Fibroblast of peridontal ligament (primary cell): ENCODE measurements around the gene ZNF444.
"Not testable (repeated sequence)": the region's sequence is repeated elsewhere in the genome, so short reads cannot be mapped to it uniquely, and the experiment has no call there.

Source experiments
- DNase-seq: peaks from one replicate; pipeline ENCODE4 v3.0.0-alpha.2; 2010; ENCODE audit errors: extremely low read depth

The ZNF444 gene

DNA sequence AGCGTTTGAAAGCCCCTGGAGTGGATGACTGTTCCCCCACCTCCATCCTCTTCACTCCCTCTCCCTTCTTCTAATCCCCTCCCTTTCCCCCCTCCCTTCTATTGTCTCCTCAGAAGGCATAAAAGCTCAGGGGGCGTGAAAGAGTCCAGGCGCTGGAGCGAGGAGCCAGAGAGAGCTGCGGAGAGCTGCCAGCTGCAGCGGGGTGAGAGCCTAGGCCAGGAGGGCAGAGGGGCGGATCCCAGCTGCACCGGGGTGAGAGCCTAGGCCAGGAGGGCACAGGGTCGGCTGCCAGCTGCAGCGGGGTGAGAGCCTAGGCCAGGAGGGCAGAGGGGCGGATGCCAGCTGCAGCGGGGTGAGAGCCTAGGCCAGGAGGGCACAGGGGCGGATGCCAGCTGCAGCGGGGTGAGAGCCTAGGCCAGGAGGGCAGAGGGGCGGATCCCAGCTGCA lies 34.8 kb downstream of the ZNF444 start, which contains the start of gene GALP:
Gene GALP (plus strand): TSS at position 148 of the 447 bp plus-strand sequence. CDS start 1,101 bp downstream, outside the sequence.
- not testable (repeated sequence) for DNase-seq

DNA sequence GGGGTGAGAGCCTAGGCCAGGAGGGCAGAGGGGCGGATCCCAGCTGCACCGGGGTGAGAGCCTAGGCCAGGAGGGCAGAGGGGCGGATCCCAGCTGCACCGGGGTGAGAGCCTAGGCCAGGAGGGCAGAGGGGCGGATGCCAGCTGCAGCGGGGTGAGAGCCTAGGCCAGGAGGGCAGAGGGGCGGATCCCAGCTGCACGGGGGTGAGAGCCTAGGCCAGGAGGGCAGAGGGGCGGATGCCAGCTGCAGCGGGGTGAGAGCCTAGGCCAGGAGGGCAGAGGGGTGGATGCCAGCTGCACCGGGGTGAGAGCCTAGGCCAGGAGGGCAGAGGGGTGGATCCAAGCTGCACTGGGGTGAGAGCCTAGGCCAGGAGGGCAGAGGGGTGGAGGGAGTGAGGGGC lies 35.2 kb downstream of the ZNF444 start:
- not testable (repeated sequence) for DNase-seq

DNA sequence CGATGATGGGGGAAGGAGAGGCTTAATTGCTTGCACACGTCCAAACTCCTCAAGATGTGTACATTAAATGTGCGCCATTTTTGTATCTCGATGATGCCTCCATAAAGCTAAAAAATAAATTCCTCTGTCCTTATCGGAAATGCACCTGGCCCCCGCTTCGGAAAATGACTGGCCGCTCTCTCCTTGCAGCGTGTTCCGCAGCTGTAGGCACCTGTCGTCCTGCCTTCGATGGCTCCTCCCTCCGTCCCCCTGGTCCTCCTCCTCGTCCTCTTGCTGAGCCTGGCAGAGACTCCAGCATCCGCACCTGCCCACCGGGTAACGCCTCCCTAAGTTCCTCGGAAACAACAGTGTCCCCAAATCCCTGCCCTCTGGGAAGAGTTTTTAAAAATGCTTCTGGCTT lies 35.8 kb downstream of the ZNF444 start:
- DNase-seq, result no peak

DNA sequence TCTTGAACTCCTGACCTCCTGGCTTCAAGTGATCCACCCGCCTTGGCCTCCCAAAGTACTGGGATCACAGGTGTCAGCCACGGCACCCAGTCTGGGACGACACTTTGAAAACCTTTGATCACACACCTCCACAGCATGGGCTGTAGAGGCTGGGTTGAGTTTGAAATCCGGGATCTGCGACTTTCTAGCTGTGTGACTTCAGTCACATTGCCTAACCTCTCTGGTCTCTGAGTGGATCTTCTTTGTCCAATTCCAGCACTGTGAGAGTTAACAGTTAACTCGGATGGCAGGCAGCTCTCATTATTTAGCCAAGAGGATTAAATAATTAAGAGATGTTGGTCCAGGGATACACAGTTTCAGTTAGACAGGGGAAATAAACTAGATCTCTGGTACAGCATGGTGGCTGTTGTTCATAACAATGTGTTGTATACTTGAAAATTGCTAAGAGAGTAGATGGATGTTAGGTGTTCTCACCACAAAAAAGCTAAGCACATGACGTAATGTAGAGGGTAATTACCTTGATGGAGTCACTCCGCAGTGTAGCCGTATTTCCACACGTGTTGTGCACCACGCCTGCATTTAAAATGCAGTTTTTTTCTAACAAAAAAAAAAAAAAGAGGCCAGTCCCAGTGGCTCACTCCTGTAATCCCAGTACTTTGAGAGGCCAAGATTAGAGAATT lies 36.6 kb downstream of the ZNF444 start:
- no peak for DNase-seq

DNA sequence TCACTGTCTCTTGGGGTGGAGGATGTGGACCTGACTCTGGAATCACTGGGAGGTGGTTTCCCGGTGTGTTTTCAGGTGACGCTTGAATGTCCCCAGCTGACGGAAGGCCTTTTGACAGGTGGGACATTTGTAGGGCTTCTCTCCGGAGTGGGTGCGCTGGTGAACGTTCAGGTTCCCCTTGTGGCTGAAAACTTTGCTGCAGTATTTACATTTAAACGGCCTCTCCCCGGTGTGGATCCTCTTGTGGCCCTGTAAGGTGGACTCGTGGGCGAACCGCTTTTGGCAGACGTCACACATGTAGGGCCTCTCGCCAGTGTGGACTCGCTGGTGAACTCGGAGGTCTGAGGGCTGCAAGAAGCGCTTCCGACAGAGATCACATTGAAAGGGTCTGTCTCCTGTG lies 48.7 kb downstream of the ZNF444 start:
- DNase-seq, result no peak

DNA sequence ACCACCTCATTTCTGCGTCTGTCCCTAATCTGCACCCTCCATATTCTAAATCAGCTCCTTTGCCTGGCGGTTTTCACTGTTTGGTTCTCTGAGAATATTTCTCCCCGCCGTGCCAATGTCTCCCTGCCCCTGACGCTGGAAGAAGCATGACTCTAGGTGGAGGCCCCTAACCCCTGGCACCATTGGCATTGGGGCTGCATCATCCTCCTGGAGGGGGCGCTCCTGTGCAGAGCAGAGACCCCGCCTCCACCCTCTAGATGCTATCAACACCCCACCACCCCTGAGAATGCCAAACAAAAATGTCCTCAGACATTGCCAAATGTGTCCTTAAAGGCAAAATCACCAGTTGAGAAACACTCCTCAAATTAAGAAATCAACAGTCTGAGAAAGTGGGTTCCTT lies 50.0 kb downstream of the ZNF444 start:
- DNase-seq, result no peak

DNA sequence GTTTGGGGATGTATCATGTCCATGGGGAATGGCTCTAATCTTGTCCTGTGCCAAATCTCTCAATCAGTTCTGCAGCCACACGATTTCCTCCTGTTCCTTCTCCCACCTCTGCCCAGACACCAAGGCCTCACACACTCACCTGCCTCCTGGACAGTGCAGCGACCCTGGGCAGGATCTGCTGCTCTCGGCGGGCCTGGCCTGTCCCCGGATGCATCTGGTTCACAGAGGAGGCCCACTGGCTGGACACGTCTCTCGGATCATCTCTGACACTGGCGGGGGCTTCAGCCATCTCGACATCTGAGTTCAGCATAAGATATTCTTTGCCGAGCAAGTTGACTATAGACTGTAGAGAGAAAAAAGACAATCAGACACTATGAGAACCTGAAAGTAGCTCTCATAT lies 50.6 kb downstream of the ZNF444 start:
- DNase-seq, result no peak

DNA sequence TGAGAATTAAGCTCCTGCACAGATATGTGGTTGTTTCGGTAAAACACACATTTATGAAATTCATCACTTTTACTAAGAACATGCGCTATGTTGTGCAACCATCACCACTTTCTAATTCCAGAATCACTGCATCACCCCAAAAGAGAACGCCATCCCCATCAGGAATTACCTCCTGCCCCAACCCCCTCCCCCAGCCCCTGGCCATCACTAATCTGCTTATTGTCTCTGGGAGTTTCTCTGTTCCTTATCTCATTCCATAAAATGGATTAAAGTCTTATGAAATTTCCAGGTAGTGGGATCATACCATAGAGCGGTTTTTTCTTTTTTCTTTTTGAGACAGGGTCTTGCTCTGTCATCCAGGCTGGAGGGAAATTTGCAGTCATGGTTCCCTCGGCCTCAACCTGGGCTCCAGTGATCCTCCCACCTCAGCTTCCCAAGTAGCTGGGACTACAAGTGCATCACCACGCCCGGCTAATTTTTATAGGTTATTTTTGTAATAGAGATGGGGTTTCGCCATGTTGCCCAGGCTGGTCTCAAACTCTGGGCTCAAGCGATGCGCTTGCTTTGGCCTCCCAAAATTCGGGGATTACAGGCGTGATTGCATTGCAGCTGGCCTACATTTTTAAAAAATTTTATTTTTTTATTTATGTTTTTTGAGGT lies 53.0 kb downstream of the ZNF444 start:
- no peak for DNase-seq

DNA sequence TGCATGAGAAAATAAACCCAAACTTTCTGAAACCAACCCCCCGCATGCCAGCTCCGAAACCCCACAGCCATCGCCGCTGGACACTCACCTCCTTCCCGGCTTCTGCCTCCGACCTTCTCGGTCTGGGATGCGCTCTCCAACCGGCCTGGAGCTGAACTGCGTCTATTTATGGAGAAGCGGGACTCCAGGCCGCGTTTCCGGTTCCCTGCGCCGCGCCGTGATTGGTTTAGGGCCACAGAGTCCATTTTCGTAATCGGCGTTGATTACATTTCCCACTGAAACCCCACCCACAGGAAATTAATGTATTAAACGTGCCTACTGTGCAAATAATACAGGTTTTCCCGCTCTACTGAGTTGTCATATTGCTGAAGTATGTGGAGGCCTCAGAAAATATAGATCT lies 56.6 kb downstream of the ZNF444 start, which contains the start of gene ZSCAN5B:
Gene ZSCAN5B (minus strand): TSS at position 138 of the 400 bp plus-strand sequence. CDS start 4,731 bp downstream, outside the sequence.
- DNase-seq, result not testable (repeated sequence)

DNA sequence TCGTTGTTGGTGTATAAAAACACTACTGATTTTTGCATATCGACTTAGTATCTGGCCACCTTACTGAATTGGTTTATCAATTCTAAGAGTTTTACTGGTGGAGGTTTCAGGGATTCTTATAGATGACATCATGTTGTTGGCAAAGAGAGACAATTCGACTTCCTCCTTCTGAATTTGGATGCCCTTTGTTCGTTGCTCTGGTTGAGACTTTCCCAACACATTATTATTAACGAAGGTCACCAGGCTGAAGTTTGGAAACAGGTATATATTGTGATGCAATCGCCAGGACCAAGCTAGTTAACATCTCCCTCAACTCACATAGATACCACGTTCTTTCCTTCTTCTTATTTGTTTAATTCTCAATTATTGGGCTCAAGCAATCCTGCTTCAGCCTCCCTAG lies 58.6 kb downstream of the ZNF444 start:
- DNase-seq, result no peak

DNA sequence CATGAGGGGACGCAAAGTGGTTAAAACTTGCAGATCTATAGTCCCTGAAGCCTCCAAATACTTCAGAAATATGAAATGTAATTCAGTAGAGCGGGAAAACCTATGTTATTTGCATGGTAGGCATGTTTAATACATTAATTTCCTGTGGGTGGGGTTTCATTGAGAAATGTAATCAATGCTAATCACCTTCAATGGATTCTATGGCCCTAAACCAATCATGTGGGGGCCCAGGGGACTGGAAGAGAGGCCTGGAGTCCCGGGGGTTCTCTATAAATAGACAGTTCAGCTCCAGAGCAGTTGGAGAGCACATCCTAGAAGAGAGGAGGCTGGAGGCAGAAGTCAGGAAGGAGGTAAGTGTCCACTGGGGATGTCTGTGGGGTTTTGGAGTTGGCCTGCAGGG lies 60.9 kb downstream of the ZNF444 start, which contains the start of gene ZSCAN5C:
Gene ZSCAN5C (plus strand): TSS at position 301 of the 400 bp plus-strand sequence. CDS start 3,641 bp downstream, outside the sequence.
- DNase-seq, result no peak

DNA sequence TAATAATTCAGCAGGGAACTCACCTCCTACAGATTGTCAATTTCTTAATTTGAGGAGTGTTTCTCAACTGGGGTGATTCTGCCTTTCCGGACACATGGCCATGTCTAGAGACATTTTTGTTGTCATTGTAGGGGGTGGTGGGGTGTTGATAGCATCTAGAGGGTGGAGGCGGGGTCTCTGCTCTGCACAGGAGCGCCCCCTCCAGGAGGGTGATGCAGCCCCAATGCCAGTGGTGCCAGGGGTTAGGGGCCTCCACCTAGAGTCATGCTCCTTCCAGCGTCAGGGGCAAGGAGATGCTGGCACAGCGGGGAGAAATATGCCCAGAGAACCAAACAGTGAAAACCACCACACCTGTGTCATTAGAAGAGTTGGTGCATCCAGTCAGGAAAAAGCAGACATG lies 66.5 kb downstream of the ZNF444 start:
- DNase-seq, result not testable (repeated sequence)

DNA sequence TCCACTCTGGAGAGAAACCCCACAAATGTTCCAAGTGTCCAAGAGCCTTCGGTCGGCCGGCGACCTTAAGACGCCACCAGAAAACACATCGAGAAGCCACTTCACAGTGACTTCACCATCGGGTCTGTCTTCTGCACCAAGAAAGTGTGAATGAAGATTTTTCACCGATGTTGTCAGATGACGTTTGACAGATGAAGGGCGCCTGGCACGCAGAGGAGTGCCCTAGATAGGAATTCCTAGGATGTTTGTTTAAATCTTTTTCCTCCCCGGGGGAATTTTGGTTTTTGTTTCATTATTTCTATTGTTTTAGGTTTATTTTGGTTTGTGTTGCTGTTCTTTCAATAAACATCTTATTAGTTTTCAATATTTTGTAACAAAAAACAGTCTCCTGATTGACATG lies 68.0 kb downstream of the ZNF444 start:
- DNase-seq, result no peak

DNA sequence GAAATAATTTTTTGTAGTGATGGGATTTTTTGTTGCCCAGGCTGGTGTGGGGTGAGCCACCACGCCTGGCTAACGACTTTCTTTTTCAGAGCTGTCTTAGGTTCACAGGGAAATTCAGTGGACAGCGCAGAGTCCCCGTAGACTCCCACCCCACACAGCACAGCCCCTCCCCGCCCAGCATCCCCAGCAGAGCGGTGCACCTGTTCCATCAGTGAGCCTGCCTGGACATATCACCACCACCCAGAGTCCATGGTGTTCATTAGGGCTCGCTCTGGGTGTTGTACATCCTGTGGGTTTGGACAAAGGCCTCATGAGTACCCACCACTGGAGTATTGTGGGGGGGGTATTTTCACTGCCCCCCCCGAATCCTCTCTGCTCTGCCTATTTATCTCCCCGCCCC lies 68.9 kb downstream of the ZNF444 start:
- not testable (repeated sequence) for DNase-seq
